Activated naive CD8-positive, alpha-beta T cell treated with anti-CD3 and anti-CD28 coated beads, Interleukin-2, amount 50 U/mL, for 16 hours (primary cell): ENCODE measurements around the gene CAMTA1.

ENCODE experiments used
- DNase-seq: peaks from one replicate; pipeline ENCODE4 v3.0.0-alpha.2; 2020; ENCODE audit warnings: low read depth, low spot score

The CAMTA1 gene

GRCh38 chr1:7632176-7632575 is 846.9 kb downstream of the CAMTA1 start:
- no peak for DNase-seq

- DNase-seq, result no peak
Observed at GRCh38 chr1:7632681-7633080, 847.4 kb downstream of the CAMTA1 start.

- no peak for DNase-seq
Observed at GRCh38 chr1:7633506-7634245, 848.4 kb downstream of the CAMTA1 start.

GRCh38 chr1:7634546-7635240 is 849.4 kb downstream of the CAMTA1 start:
- DNase-seq, result no peak

- DNase-seq, result no peak
Observed at GRCh38 chr1:7636795-7637526, 851.7 kb downstream of the CAMTA1 start.

- no peak for DNase-seq
Observed at GRCh38 chr1:7638078-7638477, 852.8 kb downstream of the CAMTA1 start.

GRCh38 chr1:7639435-7640131 is 854.3 kb downstream of the CAMTA1 start:
- no peak for DNase-seq

GRCh38 chr1:7640350-7640749 is 855.1 kb downstream of the CAMTA1 start:
- DNase-seq, result no peak

- DNase-seq, result no peak
Observed at GRCh38 chr1:7640920-7641585, 855.8 kb downstream of the CAMTA1 start.

- no peak for DNase-seq
Observed at GRCh38 chr1:7641587-7642417, 856.5 kb downstream of the CAMTA1 start.

- DNase-seq, result no peak
Observed at GRCh38 chr1:7642418-7642704, 857.1 kb downstream of the CAMTA1 start.

GRCh38 chr1:7642781-7643529 is 857.7 kb downstream of the CAMTA1 start:
- DNase-seq, result no peak

- DNase-seq, result no peak
Observed at GRCh38 chr1:7643530-7643929, 858.3 kb downstream of the CAMTA1 start.

- DNase-seq, result no peak
Observed at GRCh38 chr1:7644086-7644485, 858.8 kb downstream of the CAMTA1 start.

- no peak for DNase-seq
Observed at GRCh38 chr1:7644961-7645750, 859.9 kb downstream of the CAMTA1 start.

- no peak for DNase-seq
Observed at GRCh38 chr1:7645751-7646048, 860.4 kb downstream of the CAMTA1 start.

GRCh38 chr1:7646164-7646563 is 860.9 kb downstream of the CAMTA1 start:
- no peak for DNase-seq

- DNase-seq, result peak; percentile 37
Observed at GRCh38 chr1:7646981-7647901, 862.0 kb downstream of the CAMTA1 start.
